HG03571 (cell line): Measurements from ENCODE around the gene USP2.

Source experiments
- ATAC-seq: cut with Tn5 transposase; IDR thresholded peaks from one replicate; pipeline ENCODE4 v1.9.1; 2021; ENCODE audit not compliant: unreplicated experiment

The USP2 gene

DNA sequence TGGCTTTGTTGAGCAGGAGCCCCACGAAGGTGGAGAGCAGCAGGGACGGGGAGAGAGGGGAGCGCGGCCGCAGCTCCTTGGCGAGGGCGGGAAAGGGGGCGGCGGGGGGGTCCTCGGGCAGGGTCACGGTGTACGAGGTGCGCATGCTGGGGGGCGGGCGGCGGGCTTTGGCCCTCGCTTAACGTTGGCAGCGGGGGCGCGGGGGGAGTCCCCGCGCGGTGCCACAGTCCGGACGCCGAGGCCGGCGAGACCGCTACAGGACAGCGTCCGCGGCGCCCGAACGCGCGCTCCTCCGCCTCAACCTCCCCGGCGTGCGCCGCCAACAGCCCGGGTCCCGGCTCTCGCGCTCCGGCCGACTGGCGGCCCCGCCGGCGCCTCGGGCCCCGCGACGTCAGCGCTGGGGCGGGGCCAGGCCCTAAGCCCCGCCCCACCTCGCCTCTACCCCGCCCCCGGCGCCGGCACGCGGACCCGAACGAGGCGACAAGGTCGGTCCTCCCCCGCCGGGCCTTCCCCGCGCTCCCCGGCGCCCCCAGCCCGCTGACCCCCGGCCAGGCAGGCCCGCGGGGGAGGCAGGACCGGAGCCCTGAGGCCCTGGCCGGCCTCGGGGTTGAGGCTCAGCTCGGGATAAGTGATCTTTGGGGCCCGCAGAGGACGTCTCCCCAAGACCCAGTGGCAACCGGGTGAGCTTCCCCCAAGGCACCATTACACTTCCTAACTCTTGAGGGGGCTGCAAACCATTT is 17.5 kb downstream of the USP2 start:
- ATAC-seq: no peak

DNA sequence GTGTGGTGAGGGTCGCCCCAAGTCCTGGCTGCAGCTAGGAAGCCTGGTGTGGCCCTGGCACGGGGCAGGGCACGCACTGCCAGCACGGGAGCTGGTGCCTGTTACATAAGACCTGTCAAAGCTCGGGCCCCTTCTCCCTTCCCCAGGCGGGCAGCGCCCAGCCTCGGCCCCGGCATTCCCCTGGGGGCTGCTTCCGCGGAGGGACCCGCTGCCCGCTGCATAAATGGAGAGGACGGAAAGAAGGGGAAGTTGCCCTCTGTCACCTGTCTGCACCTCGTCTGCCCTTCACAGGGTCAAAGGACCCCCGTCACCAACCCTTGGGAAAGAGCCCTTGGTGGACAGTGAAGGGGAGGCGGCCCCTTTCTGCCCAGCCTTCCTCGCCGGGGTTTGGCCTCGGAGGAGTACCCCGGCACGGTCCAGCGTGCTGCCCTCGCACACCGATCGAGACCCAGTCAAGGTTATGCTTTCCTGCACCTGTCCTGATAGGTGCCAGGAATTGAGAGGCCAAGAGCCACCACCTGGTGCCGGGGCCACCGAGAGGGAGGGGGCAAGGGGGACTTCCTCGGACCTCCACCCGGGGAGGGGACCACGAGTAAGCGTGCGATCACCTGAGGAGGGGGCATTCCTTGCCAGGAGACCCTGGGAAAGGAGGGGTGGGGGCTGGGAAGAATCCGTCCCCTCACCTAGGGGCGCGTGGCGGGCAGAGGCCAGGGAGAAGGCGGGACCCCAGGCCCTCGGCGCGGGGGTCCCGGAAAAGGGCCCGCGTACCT is 18.2 kb downstream of the USP2 start:
- no peak for ATAC-seq

DNA sequence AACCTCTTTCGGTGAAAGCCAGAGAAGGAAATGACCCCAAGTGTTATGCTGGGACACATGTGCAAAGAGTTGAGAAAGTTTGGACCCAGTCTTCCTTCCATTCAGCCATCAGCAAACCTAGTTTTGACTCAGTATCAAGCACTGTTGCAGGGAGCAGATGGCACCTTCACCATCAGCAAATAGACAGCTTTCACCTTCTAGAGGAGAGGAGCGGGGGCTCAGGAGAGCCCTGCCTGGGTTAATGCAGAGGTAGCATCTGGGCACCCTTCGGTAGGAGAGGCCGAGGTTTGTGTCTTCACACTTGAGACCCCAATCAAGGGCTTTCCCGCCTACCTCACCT is 18.8 kb downstream of the USP2 start:
- no peak for ATAC-seq

DNA sequence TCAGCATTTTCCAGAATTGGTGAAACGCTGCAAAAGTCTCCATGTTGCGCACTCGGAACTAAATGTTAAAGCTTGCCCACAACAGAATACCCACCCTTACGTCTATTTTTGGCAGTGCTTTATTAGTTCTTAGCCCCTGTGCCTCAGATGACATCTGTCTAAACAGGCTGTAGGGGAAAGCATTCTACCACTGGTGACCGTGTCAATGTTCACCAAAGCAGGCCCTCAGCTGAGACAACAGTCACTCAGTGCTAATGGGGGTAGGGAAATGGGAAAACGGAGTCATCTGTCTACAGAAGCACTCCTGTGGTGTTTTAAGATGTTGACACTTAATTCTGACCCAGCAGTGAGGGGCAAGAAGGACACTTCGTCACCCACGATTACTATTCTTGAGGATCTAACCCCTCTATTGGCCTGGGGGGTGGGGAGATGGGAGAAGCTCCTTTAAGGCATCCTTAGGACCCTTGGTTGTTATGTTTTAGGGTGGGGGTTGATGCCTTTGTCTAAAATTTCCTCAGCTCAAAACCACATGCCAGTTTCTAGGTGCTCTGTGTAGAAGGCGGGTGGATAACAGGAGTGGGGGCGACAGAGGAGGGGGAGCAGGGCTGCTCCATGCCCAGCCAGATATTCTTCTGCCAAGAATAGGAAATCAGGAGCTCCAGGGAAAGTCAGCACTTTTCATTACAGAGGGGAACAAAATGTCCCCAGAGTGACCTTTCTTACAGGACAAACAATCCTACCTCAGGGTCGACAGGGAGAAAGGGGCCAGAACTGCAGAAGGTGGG is 19.4 kb downstream of the USP2 start:
- no peak for ATAC-seq

DNA sequence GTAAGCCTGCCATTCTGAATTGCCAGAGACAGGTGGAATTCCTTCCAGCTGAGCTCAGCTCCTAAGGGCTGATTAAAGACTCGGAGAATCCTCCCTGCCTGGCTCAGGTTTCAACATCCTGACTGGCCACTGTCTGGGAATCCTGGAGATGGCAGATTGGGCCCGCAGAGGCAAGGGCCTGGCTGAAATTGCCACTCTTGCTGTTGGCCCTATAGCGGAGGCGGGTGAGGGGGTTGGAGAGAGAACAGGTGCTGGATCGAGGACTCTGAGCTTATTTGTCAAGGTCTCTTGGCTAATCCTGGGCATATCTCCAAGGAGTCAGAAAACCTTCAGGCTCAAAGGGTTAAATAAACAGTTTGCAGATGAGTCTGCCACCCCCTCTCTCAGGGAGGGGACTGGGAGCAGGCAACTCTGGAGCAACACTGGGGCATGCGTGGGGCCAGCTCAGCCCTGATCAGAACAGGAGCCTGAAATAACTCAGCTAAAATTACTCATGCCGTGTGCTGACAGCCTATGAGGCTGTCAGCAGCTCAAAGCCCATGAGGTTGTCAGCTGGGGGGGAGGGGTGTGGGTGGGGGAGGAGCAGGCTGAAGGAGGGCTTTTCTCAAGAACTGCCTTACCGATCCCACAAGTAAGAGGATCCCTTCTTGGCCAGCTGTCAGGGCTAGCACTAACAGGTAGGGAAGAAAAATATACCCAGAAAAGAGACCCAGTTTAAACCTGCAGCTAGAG is 20.3 kb downstream of the USP2 start:
- no peak for ATAC-seq

DNA sequence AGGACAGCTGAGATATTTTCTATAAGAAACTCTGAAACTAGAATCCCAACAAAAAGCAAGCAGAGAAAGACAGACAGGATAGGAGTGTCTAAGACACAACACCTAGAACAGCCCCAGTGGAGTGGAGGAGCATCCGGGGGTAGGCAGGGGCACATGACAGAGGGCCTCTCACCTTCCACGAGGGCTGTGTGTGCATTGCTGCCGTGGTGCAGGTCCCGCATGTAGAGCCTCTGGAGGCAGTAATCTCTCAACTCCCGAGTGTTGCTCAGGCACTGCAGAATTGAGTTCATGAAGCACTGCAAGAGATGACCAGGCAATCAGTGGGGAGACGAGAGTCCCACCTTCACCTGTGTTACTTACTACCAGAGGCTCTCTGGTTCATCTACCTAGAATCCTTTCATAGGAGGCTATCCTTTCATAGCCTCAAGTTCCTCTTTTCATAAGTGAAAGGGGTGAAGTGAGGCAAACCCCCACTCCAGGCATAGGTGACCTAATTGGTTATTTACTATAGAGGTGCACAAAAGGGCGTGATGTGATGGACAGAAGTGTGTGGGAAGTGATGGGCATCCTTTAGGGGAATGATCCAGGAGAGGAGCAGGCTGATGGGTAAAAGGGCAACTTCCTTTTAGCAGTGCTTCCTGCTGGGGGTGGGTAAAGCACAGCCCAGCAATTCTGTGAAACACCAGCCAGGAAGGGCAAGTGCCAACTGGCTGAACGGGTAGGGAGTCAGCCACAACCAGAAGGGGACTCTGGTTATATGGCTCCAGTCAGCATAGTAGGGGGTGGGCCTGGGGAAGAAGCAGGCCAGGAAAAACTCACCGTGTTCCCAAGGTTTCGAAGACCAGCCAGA is 21.9 kb downstream of the USP2 start:
- no peak for ATAC-seq

DNA sequence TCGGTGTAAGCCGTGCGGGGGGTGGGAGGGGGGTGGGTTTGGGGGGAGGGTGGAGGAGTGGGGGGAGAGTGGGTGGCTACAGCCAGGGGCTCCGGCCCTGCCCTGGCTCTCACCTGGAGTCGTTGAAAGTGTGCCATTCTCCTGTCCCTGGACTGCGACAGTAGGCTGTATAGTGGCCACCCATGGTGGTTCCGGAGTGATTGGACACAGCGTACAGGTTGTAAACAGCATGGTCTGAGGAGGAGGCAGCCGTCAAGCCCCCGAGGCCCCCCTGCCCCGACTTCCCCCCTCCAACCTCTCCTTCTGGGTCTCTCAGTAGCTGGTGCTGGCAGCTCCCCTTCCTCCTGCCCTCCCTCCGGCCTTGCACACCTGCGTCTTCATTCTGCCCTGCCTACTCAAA is 24.4 kb downstream of the USP2 start:
- no peak for ATAC-seq

DNA sequence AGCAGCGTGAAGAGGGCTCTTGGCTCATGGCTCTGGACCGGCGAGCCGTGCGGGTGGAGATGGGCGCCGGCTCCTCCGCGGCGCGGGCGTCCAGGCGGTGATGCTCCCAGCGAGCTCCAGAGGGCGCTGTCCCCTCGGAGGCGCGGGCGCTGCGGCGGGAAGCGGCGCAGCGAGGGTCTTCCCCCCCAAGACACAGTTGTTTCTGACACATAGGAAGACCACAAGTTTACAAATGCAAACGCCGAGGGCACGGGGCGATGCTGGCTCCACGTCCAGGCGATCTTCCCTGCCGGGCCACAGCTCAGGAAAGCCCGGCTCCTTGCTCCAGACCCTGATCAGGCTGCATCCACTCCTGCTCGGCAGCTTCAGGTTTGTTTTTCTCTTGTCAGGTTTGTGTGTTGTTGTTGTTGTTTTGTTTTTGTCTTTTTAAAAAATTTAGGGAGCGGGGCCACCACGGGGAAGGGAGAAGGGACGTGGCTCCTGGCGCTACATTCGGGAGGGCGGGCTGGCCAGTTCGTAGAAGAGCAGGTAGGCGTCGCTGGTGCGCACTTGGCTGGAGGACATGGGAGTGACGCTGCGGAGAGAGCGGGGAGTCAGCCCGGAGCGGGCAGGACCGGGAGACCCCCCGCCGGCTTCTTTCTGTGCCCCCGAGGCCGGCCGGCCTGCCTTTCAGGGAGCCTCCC is 25.0 kb downstream of the USP2 start:
- peak; percentile 67 for ATAC-seq

DNA sequence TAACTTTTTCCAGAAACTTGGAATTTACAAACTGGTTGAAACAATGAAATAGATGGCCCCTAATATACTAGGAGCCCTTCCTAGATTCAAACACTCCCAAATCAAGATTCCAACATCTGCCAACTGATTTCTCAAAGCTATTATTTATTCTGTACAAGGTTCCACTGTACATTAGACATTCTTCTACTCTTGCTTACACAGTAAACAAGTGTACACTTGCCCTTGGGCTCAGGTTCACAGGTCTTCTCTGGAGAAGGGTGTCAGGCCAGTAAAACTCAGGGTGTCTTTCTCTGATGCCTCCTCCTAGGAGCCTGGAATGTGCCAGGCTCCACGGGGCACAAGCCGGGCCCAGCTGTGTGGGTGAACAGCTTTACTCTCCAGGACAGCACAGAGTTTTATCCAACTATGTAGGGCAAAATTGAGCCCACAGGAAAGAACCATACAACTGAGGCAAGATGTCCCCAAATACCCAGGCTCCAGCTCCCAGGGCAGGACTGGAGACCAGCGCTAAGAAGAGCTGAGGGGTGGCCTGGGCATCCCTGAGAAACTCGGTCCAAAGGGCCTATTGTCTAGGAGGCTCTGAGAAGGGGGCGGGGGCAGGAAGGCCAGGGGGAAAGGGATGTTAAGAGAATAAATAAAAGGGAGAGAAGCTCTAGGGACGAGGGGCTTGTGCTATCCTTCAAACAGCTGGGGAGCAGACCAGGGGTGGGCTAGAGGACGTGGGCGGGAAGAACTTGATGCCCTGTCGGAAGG is 26.2 kb downstream of the USP2 start:
- no peak for ATAC-seq

DNA sequence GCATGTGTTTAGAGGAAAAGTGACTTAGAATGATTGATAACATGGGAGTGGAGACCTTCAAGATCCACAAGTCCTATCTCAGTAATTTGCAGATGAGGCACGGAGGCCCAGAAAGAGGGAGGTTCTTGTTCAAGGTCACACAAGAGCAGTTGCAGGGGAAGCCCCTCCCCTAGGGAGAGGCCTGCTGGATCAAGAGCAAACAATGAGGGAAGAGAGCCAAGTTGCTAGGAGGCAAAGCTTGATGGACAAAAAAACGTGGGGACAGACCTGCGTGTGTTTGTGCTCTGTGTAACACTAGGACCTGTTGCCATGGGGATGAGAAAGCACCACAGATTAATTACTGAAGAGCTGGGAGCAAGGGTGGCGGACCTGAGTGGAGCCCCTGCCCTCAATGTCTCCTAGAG is 28.6 kb downstream of the USP2 start:
- ATAC-seq: no peak

DNA sequence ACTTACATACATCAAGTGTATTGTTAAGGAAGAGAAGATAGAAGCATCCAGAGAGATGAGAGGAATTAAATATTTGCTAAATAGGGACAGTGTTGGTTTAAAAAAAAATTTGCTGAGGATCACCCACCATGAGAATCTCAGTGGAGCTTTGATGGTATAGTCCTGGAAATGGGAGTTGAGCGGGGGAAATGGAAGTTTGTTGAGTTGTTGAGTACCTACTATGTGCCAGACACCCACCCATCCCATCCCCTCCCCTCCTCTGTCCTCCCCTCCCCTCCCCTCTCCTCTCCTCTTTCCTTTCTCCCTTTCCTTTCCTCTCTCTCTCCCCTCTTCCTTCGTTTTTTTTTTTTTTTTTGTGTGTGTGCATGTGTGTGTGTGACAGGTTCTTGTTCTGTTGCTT is 30.3 kb downstream of the USP2 start:
- ATAC-seq: no peak

DNA sequence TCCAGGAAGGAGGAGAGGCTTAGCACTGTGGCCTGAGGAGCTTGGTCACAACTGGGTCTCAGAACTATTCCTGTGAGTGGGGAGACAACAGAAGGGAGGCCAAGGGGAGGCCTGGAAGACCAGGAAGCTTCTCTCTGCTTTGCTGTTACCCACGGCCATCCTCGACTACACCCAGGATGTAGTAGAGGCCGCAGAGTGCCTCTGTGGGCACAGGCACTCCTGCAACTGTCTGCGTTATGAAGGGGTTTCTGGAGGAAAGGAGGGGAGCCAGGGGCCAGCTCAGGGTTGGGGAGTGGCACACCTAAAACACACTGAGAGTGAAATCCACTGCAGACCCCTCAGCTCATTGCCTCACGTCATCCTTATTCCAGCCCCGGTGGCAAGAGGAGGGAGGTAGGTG is 31.2 kb downstream of the USP2 start:
- ATAC-seq: no peak

DNA sequence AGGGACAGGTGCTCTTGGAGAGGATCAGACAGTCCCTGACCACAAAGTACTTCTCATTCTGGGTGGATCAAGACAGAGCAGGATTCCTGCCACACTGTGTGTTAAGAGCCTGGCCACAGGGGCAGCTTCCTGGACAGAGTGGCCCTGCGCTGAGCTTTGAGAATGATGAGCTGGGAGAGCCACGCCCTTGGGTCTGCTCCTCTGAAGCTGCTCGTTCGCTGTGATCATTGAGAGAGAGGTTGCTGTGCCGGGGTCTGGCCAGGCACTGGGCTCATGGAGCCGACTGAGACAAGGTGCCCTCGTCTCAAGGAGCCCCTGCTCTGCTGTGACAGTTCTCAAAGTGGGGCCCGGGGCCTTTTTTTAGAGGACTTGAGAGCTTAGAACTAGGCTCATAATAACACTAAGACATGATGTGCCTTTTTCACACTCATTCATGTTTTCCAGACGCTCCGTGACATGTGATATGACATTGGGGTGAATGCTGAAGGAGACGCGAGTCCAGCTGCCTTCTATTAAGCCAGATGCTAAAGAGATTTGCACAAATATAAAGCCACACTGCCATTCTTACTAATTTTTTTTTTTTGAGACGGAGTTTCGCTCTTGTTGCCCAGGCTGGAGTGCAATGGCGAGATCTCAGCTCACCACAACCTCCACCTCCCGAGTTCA is 33.4 kb downstream of the USP2 start:
- ATAC-seq: no peak

DNA sequence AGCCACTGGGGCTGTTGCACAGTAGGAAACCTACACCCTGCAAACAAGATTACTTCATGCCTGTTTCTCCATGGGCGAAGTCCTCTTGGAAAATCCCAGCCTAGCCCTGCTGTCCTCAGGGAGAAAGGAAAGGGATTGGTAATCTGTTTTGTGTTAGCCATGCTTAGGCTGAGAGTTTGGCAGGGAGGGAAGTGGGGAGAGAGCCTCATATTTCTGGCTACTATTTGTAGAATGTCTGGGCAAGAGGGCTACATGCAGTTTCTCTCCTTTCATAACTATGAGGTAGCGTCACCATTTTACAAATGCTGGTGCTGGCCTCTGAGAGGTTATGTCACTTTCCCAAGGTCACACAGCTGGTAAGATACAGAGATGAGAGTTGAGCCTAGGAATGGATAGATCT is 34.2 kb downstream of the USP2 start:
- ATAC-seq: no peak

DNA sequence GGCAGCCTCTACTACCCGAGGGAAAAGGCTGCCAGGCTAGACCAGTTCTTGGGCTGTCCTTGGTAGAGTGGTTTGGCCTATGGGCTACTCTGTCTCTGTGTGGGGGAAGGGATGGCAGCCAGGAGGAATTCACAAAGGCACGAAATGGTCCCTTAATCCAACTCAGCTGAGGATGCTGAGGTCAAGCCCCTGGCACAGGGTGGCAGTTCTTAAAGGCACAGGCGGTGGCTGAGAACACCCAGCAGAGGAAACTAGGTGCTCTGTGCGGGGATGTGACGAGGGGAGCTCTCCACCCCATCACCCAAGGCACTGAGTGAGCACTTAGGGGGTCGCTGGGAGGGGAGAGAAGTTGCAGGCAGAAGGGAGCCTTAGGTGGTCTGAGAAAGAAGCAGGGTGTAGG is 34.9 kb downstream of the USP2 start, which contains the start of gene MFRP:
Gene MFRP, minus strand, starts transcription at position 101 of the 400 bp plus-strand sequence. CDS start 192 bp downstream, outside the sequence.
- ATAC-seq: no peak

DNA sequence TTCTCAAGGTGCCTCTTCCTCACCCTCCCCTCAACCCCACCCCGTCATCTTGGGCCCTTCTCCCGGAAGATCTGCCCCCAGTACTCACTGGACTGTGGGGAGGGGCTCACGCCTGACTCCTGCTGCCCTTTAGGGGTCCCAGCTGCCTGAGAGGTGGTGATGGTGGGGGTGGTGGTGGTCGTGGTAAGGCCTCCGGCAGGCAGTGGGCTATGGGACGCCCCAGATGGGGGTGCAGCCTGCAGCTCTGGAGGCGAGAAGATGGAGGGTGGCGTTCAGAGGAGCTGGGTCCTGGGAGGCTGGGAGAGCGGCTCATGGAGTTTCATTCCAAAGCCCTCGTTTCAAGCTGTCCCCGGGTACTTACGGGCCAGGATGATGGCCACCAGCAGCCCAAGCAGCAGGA is 35.8 kb downstream of the USP2 start:
- ATAC-seq: no peak

DNA sequence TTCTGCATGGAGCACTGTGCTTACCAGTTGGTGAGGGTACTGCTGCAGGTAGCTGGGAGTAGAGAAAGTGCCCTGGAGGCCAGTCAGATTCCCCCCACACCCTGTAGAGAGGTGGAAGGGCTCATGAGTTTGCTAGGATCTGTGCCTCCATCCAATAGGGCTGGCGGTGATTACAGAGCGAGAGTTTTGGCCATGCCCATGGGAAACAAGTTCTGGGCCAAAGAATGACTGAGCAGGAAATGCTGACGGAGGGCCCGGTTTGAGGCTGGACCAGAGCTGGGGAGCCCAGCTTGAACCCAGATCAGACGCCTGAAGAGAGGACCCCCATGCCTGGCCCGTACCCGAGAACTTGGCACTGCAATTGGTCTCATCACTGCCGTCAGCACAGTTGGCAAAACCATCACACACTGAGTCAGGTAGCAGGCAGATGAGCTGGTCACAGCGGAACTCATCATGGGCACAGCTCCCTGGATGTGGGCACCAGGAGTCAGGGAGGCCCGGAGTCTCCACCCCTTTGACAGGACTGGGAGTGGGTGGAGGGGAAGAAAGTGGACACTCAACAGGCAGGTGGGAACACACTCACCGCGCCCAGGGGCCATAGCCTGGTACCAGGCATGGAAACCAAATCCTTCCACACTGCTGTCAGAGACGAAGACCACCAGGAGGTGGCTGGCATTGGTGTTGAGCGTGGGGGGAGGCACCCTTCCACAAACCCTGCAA is 37.0 kb downstream of the USP2 start:
- no peak for ATAC-seq

DNA sequence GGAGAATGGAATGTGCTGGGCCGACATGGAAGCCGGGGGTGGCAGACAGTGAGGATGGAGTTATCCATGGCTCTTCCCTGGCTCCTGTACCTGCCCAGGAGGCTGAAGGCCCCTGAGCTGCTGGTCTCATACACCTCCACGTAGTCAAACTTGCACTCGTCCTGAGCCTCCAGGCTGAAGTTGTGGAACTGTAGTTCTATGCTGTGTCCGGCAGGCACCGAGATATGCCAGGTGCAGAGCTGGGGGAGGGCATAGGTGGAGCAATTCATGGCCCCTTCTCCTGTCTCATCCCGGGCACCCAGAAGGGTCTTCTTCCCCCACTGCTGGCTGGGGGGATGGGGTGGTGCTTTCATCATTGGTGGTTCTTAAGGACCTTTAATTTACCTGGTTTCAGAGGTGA is 37.8 kb downstream of the USP2 start:
- no peak for ATAC-seq
